ENCODE measurements around the gene ANO2.
"Not testable (repeated sequence)": the region's sequence is repeated elsewhere in the genome, so short reads cannot be mapped to it uniquely, and the experiment has no call there.

ANO2 gene

DNA sequence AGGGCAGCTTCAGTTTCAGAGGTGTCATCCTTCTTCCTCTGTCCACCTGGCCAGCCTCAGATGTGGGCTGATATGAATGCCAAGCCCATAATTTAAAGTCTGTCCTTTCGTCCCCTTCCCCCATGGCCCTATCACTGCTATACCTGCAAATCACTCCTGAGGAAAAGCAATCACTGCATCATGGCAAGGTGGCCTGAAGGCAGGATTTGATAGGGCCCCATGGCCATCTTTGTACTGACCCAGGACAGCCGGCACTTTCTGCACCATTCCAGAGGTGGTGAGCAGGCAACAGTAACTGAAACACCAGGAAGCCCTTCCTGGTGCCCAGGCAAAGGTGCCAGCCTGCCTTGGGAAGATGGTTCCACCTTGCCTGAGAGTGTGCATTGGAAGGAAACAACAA lies 60.8 kb downstream of the ANO2 start:
- DNase-seq: no peak

DNA sequence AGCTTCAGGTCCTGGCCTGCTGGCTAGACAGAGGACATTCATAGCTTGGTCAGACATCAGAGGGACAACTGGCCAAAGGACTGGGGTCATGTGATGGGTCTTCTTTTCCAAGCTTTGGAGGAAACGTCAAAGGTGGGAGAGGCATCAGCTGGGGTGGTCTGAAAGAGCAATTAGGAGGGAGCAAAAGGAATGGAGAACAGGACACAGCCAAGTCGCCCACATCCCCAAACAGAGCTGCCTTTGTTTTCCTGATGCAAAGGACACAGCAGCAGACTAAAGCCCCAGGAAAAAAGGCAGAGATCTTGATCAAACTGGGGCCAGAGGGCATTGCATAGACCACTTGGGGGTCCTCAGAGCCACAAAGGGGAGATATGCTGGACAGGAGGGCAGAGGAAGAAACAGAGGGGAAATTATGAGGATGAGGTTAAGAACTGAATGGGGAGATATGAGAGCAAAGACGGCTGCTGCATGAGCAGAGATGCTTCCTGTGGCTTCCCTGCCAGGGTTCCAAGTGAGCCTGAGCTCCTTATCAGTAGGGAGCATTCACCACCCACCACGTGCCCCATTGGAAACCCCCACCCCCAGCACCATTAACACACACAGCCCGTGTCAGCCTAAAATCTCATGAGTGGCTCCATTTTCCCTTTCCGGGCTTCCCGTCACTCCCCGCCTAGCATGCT lies 62.4 kb downstream of the ANO2 start:
- no peak for DNase-seq

DNA sequence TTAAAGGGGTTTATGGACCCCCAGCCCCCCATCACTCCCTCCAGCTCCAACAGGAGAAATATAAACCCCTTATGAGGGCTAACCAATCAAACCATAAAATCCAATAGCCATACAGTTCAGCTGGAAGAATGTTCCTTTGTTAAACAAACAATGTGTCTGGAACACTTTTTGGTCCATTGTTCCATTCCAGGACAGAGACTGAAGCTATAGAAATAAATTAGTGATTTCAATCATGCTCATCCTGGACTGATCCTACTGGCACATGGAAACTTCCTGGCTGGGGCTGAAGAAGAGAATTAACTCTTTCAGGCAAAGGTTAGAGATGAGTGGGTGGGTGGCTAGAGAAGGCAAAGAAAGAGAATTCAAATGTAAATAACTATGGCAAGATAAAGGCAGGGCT lies 63.4 kb downstream of the ANO2 start:
- no peak for DNase-seq

GRCh38 chr12:5881101-5881606 lies 63.9 kb downstream of the ANO2 start:
- DNase-seq: no peak

DNA sequence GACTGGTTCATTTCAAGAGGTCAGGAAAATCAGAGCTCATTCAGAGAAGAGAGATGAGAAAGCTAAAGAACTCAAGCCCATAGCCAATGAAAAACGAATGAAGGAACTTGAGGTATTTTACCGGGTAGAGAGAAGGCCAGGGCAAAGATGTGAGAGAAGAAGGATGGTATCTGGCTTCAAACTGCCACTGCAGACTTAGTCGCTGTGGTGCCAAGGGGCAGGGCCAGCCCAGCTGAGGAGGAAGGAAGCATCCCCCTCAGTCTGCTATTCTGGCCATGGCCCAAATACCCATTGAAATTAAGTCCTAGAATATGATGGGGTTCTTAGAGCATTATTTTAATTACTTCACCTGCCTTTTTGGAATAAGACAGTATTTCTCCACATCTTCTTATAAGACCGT lies 69.2 kb downstream of the ANO2 start:
- no peak for DNase-seq

GRCh38 chr12:5874514-5874913 lies 70.5 kb downstream of the ANO2 start:
- DNase-seq: no peak

DNA sequence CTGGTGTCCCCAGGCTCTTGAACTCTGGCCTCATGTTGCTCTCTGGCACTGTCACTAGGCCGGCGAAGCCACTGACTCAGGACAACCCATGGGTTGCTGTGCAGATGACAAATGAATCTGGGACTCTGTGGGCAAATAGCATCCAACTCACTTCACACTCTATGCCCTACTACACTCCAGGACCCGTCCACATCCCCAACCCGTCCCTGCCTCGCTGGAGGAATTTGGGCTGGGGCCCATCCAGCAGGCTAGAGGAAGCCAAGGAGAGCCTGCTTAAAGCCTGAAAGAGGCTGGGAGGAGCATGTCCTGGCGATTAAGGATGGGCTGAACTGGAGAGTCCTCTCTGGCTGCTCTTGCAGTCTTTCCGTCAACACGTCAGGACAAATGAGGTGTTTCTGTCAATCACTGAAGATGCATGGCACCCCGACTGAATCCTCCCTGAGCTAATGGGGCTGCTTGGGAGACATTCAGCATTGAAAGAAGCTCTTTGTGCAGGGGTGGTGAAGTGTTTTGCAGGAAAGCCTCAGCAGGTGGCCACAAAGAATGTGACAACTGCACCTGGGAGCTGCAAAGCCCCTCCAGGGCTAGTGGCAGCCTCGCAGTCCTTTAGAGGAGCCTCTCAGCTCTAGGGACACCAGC lies 71.7 kb downstream of the ANO2 start:
- DNase-seq: no peak

GRCh38 chr12:5872745-5873144 lies 72.3 kb downstream of the ANO2 start:
- no peak for DNase-seq

GRCh38 chr12:5871741-5872140 lies 73.3 kb downstream of the ANO2 start:
- no peak for DNase-seq

DNA sequence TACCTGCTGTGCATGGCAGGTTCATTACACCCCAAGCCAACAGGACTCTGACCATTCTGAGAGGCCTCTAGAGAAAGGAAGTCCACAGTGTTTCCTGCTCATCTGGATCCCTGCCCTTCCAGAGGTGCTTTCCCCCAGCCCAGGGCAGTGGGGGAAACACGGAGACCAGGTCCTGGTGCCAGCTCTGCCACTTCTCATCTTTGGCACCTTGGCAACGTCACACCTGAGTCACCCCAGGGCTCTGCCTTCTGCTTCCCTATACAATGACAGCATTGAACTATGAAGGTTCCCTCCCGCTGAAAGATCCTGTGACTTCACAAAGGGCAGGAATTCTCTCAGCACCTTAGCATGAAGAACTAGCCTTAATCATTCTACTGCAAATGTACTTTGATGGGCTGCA lies 74.9 kb downstream of the ANO2 start:
- DNase-seq: no peak

GRCh38 chr12:5868625-5869295 lies 76.3 kb downstream of the ANO2 start:
- no peak for DNase-seq

GRCh38 chr12:5865397-5865796 lies 79.7 kb downstream of the ANO2 start:
- DNase-seq: no peak

- no peak for DNase-seq
Observed at GRCh38 chr12:5864972-5865371, 80.1 kb downstream of the ANO2 start.

DNA sequence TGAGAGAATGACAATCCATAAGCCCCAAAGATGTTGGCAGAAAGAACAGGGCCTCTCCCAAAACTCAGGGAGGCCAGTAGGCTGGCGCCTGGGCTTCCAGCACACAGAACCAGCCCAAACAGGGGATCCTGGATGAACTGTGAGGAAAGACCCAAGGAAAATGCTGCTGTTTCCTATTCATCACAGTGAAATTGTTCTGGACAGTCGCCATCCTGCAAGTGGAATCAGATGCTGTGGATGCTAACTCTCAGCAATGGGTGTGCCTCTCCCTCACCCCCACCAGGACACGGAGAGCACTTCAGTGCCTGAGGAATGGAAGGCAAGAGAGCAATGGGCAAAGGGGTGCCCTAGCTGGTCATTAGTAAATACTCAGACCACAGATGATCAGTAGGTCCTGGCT lies 80.8 kb downstream of the ANO2 start:
- DNase-seq: no peak

- DNase-seq: no peak
Observed at GRCh38 chr12:5861416-5861815, 83.6 kb downstream of the ANO2 start.

DNA sequence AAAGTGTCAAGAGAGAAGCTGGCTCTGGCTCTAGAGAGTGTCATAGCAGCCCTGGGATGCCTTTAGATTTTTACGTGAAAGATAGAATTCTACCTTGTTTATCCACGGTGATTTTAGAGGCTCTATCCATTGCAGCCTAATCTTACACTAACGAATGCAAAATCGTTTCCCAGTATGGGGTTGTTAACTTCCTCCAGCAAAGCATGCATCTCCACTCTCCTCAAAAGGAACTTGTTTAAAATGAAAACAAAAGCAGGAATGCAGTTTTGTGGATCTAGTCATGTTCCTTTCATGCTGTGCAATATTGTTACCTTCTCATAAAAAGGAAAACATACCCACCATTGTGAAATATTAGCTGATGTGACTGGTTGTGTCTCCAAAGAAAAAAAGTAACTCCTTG lies 88.4 kb downstream of the ANO2 start:
- no peak for DNase-seq

- DNase-seq: no peak
Observed at GRCh38 chr12:5846950-5847349, 98.1 kb downstream of the ANO2 start.

DNA sequence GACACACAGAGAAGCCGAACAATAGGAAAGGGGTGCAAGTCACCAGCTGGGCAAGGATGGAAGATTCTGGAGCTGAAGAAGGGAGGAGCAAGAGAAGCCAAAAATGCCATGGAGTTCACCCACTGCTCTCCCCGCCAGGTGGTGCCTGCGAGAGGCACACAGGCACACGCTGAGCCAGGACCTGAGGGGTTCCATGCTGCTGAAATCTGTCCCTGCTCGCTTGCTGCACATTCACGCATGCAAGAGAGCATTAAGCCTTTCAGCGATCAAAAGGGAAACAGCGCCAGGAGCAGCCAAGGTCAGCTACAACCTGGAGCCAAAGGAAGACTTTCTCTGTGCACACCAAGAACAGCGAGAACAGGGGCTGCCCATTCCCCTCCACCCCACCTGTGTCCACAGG lies 104.1 kb downstream of the ANO2 start:
- no peak for DNase-seq

DNA sequence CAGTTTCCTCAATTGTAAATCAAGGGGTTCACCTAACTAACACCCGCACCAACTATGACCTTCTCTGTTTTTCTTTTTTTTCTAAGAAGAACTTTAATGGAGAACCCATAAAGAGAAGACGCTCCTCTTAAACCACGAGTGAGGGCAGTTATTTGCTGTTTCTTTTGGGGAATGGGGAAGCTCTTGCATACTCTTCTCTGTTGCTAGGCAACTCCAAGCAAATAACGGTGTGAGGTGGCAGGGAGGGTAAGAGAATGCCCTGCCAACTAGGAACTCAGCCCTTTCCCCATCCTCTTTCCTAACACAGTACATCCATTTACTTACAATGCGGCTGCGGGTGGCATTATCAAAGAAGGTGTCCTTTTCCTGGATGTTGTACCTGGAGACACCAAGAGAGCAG lies 114.9 kb downstream of the ANO2 start:
- DNase-seq: no peak

- no peak for DNase-seq
Observed at GRCh38 chr12:5827591-5827990, 117.5 kb downstream of the ANO2 start.

- DNase-seq: not testable (repeated sequence)
Observed at GRCh38 chr12:5825761-5826160, 119.3 kb downstream of the ANO2 start.

GRCh38 chr12:5818877-5819276 lies 126.2 kb downstream of the ANO2 start:
- DNase-seq: not testable (repeated sequence)

DNA sequence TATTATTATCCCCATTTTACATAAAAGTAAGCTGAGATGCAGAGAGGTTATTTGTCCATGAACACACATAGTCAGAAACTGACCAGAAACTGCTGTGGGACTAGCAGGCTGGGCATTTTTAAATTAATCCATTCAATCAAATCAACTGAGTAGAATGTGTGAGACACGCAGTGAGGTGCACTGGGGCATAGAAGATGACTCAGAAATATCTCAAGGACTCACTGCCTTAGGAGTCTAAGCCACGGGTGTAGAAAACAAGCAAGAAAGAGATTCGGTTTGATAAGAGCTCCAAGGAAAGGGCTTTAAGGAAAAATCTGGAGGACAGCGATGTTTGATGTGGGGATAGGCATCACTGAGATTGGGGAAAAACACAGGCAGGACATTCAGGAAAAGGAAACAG lies 127.8 kb downstream of the ANO2 start:
- DNase-seq: no peak

GRCh38 chr12:5809586-5809985 lies 135.5 kb downstream of the ANO2 start:
- DNase-seq: no peak

Measured in NCI-H524 treated with DMSO at 0.1 percent for 48 hours (cell line).